Chondrocyte (in vitro differentiated cells): ENCODE measurements around the gene HPS3. TPM values are rescaled to one million over a fixed set of nuclear protein-coding genes. Genes with fewer than 3 reads are reported as not detected.

Experiments
- DNase-seq: peaks from one replicate; pipeline ENCODE4 v3.0.0; 2021; ENCODE audit warnings: mixed read lengths, low spot score
- H3K27ac Mint-ChIP-seq: one replicate; pipeline ENCODE4 v1.8.0; 2021; ENCODE audit warnings: mild to moderate bottlenecking, moderate library complexity, mixed read lengths; ENCODE audit not compliant: unreplicated experiment
- H3K27me3 Mint-ChIP-seq: 2 replicates; pipeline ENCODE4 v1.8.0; 2021; ENCODE audit warnings: low read depth, mixed read lengths
- H3K36me3 Mint-ChIP-seq: 2 replicates; pipeline ENCODE4 v1.8.0; 2021; ENCODE audit warnings: low read depth, mixed read lengths
- H3K4me1 Mint-ChIP-seq: 2 replicates; pipeline ENCODE4 v1.8.0; 2021; ENCODE audit warnings: low read depth, mild to moderate bottlenecking, mixed read lengths
- H3K4me3 Mint-ChIP-seq: one replicate; pipeline ENCODE4 v1.8.0; 2021; ENCODE audit warnings: mild to moderate bottlenecking, moderate library complexity, mixed read lengths; ENCODE audit not compliant: unreplicated experiment
- H3K9me3 Mint-ChIP-seq: 2 replicates; pipeline ENCODE4 v1.8.0; 2021; ENCODE audit warnings: low read depth, mixed read lengths
- total RNA-seq: library from RNA; stranded (reverse); gene quantifications from 3 replicates; pipeline ENCODE4 v1.2.1, GENCODE V29; 2021
- TF ChIP-seq, protein P1 (sequence below): fragments of 200-600 bp; sonication (generic); IDR thresholded peaks from 2 replicates; pipeline ENCODE4 v1.5.0; 2021; ENCODE audit warnings: antibody characterized with exemption, mild to moderate bottlenecking, moderate library complexity

The HPS3 gene
- total RNA-seq, 1 donor from 2014 or later: 16.2 TPM

- TF ChIP-seq, protein P1, sequence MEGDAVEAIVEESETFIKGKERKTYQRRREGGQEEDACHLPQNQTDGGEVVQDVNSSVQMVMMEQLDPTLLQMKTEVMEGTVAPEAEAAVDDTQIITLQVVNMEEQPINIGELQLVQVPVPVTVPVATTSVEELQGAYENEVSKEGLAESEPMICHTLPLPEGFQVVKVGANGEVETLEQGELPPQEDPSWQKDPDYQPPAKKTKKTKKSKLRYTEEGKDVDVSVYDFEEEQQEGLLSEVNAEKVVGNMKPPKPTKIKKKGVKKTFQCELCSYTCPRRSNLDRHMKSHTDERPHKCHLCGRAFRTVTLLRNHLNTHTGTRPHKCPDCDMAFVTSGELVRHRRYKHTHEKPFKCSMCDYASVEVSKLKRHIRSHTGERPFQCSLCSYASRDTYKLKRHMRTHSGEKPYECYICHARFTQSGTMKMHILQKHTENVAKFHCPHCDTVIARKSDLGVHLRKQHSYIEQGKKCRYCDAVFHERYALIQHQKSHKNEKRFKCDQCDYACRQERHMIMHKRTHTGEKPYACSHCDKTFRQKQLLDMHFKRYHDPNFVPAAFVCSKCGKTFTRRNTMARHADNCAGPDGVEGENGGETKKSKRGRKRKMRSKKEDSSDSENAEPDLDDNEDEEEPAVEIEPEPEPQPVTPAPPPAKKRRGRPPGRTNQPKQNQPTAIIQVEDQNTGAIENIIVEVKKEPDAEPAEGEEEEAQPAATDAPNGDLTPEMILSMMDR: no peak
- no peak for DNase-seq
- Mint-ChIP-seq H3K27me3 (no peaks in the 10 kb centered on the region), H3K9me3 (no peaks in the 10 kb centered on the region), H3K27ac (no peak overlapping the region), H3K4me3 (no peak overlapping the region), H3K36me3 (no peaks in the 10 kb centered on the region), H3K4me1 (peaks cover 8% of the 10 kb centered on the region)
These were observed 6.5 kb upstream of the HPS3 start for GRCh38 chr3:149122721-149123578.

DNA sequence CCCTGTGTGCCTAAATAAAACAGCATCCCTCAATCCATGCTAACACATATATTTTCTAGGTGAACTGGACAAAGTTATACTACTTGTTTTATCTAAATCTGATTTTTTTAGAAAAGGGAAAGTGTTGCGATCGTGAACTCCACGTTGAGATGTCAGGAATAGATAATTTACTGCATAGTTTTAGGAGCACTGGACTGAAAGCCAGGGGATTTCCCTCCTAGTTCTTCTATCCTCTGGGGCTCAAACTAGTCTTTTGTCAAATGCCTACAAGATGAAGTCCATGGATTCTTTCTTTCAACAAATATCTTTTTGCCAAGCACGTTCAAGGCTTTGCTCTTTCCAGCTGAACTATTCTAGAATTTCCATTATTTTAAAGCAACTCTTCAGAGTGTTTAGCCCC is 617 bp upstream of the HPS3 start:
- Mint-ChIP-seq H3K27me3 (no peaks in the 10 kb centered on the region), H3K9me3 (no peaks in the 10 kb centered on the region), H3K4me1 (peaks cover 37% of the 10 kb centered on the region), H3K4me3 (peak overlapping the region; percentile 81), H3K27ac (peak overlapping the region; percentile 77), H3K36me3 (peaks cover 2% of the 10 kb centered on the region)
- TF ChIP-seq, protein P1: no peak
- DNase-seq: no peak

- H3K9me3 Mint-ChIP-seq: no peaks in the 10 kb centered on the region
- H3K27me3 Mint-ChIP-seq: no peaks in the 10 kb centered on the region
- H3K36me3 Mint-ChIP-seq: peaks cover 2% of the 10 kb centered on the region
- TF ChIP-seq, protein P1: no peak
- no peak overlapping the region for H3K27ac Mint-ChIP-seq
- DNase-seq: no peak
- no peak overlapping the region for H3K4me3 Mint-ChIP-seq
- H3K4me1 Mint-ChIP-seq: peaks cover 37% of the 10 kb centered on the region
These were observed 2.2 kb downstream of the HPS3 start for GRCh38 chr3:149131589-149131988.

- Mint-ChIP-seq H3K4me1 (peaks cover 29% of the 10 kb centered on the region), H3K36me3 (peaks cover 2% of the 10 kb centered on the region), H3K27me3 (no peaks in the 10 kb centered on the region), H3K9me3 (no peaks in the 10 kb centered on the region), H3K27ac (no peak overlapping the region), H3K4me3 (no peak overlapping the region)
- no peak for DNase-seq
- TF ChIP-seq, protein P1: no peak
These were observed 5.1 kb downstream of the HPS3 start for GRCh38 chr3:149134575-149134974.

- no peak overlapping the region for H3K27ac Mint-ChIP-seq
- DNase-seq: no peak
- TF ChIP-seq, protein P1: no peak
- H3K36me3 Mint-ChIP-seq: peaks cover 8% of the 10 kb centered on the region
- no peaks in the 10 kb centered on the region for H3K9me3 Mint-ChIP-seq
- H3K4me3 Mint-ChIP-seq: no peak overlapping the region
- no peaks in the 10 kb centered on the region for H3K27me3 Mint-ChIP-seq
- H3K4me1 Mint-ChIP-seq: no peaks in the 10 kb centered on the region
These were observed 13.2 kb downstream of the HPS3 start for GRCh38 chr3:149142682-149143081.
